WTC11 (cell line): ENCODE results near the gene HNRNPUL1. TPM values are rescaled to one million over a fixed set of nuclear protein-coding genes. Genes with fewer than 3 reads are reported as not detected.

ENCODE experiments used
- ATAC-seq: fragments of 200-7000 bp; cut with Tn5 transposase; 2 replicates; pipeline ENCODE4 v1.10.0; 2021; ENCODE audit warnings: mild to moderate bottlenecking, moderate library complexity
- CTCF ChIA-PET: fragments of 300-600 bp; sonication (Branson Sonifier 250); formaldehyde crosslinking; loops from one replicate; lab custom pipeline; 2021; ENCODE audit warnings: antibody characterized with exemption; lab: Charles Lee
- POLR2A ChIA-PET: fragments of 350-600 bp; sonication (Branson Sonifier 250); formaldehyde crosslinking; loops from one replicate; lab custom pipeline; 2021; ENCODE audit warnings: antibody characterized with exemption; lab: Charles Lee
- DNase-seq: peaks from one replicate; pipeline ENCODE4 v3.0.0; 2021; ENCODE audit warnings: low spot score
- H3K27ac Mint-ChIP-seq: 2 replicates; pipeline ENCODE4 v1.8.0; 2021; ENCODE audit warnings: mixed read lengths
- H3K27me3 Mint-ChIP-seq: 2 replicates; pipeline ENCODE4 v1.8.0; 2021; ENCODE audit warnings: low read depth, mild to moderate bottlenecking, moderate library complexity, mixed read lengths
- H3K36me3 Mint-ChIP-seq: 2 replicates; pipeline ENCODE4 v1.8.0; 2021; ENCODE audit warnings: mixed read lengths
- H3K4me1 Mint-ChIP-seq: 2 replicates; pipeline ENCODE4 v1.8.0; 2022; ENCODE audit warnings: mixed read lengths
- H3K4me3 Mint-ChIP-seq: 2 replicates; pipeline ENCODE4 v1.8.0; 2021; ENCODE audit warnings: mild to moderate bottlenecking, moderate library complexity, mixed read lengths
- H3K9me3 Mint-ChIP-seq: 2 replicates; pipeline ENCODE4 v1.8.0; 2021; ENCODE audit warnings: mixed read lengths
- ATF1 ChIP-seq: sonication (generic); formaldehyde crosslinking; IDR thresholded peaks from 2 replicates; pipeline ENCODE4 v1.8.1; 2023; ENCODE audit warnings: mild to moderate bottlenecking, moderate library complexity, missing genetic modification reagents
- CTCF ChIP-seq: fragments of 200-600 bp; IDR thresholded peaks from 2 replicates; pipeline ENCODE4 v1.8.0; 2022; ENCODE audit warnings: antibody characterized with exemption
- ETV6 ChIP-seq: sonication (generic); formaldehyde crosslinking; IDR thresholded peaks from 2 replicates; pipeline ENCODE4 v1.8.1; 2022; ENCODE audit warnings: mild to moderate bottlenecking, missing genetic modification reagents
- IRF1 ChIP-seq: sonication (generic); formaldehyde crosslinking; IDR thresholded peaks from 2 replicates; pipeline ENCODE4 v1.8.0; 2023; ENCODE audit warnings: missing genetic modification reagents
- SOX15 ChIP-seq: fragments of 250-450 bp; sonication (Bioruptor Pico); IDR thresholded peaks from 2 replicates; pipeline ENCODE4 v1.9.0; 2021; ENCODE audit warnings: mild to moderate bottlenecking
- STAT6 ChIP-seq: sonication (generic); formaldehyde crosslinking; conservative IDR thresholded peaks from 2 replicates; pipeline ENCODE4 v1.8.1; 2023; ENCODE audit warnings: mild to moderate bottlenecking, low read depth, missing genetic modification reagents, moderate library complexity
- TP53 ChIP-seq: sonication (generic); formaldehyde crosslinking; IDR thresholded peaks from 2 replicates; pipeline ENCODE4 v1.8.1; 2023; ENCODE audit warnings: mild to moderate bottlenecking, missing genetic modification reagents
- ZNF138 ChIP-seq: sonication (generic); formaldehyde crosslinking; conservative IDR thresholded peaks from 2 replicates; pipeline ENCODE4 v1.8.1; 2022; ENCODE audit warnings: mild to moderate bottlenecking, moderate library complexity, missing genetic modification reagents
- ZNF317 ChIP-seq: sonication (generic); formaldehyde crosslinking; IDR thresholded peaks from 2 replicates; pipeline ENCODE4 v1.8.1; 2023; ENCODE audit warnings: low read depth, mild to moderate bottlenecking, moderate library complexity, missing genetic modification reagents, borderline replicate concordance
- ZNF396 ChIP-seq: fragments of 250-450 bp; sonication (Bioruptor Pico); IDR thresholded peaks from 2 replicates; pipeline ENCODE4 v1.8.0; 2021; ENCODE audit warnings: mild to moderate bottlenecking, moderate library complexity, borderline replicate concordance
- ZNF532 ChIP-seq: fragments of 250-450 bp; sonication (Bioruptor Pico); IDR thresholded peaks from 2 replicates; pipeline ENCODE4 v1.9.0; 2021; ENCODE audit warnings: mild to moderate bottlenecking, borderline replicate concordance
- total RNA-seq: library from RNA; stranded (reverse); gene quantifications from 3 replicates; pipeline ENCODE4 v1.2.3, GENCODE V29; 2021

The HNRNPUL1 gene
- total RNA-seq, 1 experiment from 2014 or later = 282 TPM

- TF ChIP-seq ZNF317 = no peak
- TF ChIP-seq, all 79 proteins: peak for 0
Measured at GRCh38 chr19:41234512-41235168, 29.5 kb upstream of the HNRNPUL1 start (continued).

GRCh38 chr19:41235480-41235879, 28.7 kb upstream of the HNRNPUL1 start:
- CTCF ChIA-PET = interaction anchor here (0.7 to 1.2 kb wide), 2 partner anchors 27 to 106 kb away, joined by 3 to 5 read pairs; no protein-coding TSS in a partner anchor
- no peaks in the 10 kb centered on the region for H3K27me3 Mint-ChIP-seq

GRCh38 chr19:41238244-41238643, 25.9 kb upstream of the HNRNPUL1 start:
- DNase-seq = no peak
- Mint-ChIP-seq H3K4me3 (no peak overlapping the region), H3K9me3 (no peaks in the 10 kb centered on the region), H3K27ac (no peak overlapping the region), H3K4me1 (no peaks in the 10 kb centered on the region), H3K36me3 (no peaks in the 10 kb centered on the region), H3K27me3 (no peaks in the 10 kb centered on the region)
- no peak for ATAC-seq
- ChIA-PET POLR2A (no interaction called here), CTCF (no interaction called here)
- TF ChIP-seq STAT6 (CRISPR knock-in tag) = no peak
- no peak for TF ChIP-seq SOX15
- no peak for TF ChIP-seq ZNF138 (CRISPR knock-in tag)
- no peak for TF ChIP-seq ATF1
- no peak for TF ChIP-seq ETV6 (CRISPR knock-in tag)
- no peak for TF ChIP-seq ZNF396
- TF ChIP-seq CTCF = no peak

More at GRCh38 chr19:41235480-41235879, 28.7 kb upstream of the HNRNPUL1 start:
- DNase-seq = no peak
- ATAC-seq = no peak
- no peaks in the 10 kb centered on the region for H3K9me3 Mint-ChIP-seq
- H3K4me1 Mint-ChIP-seq = no peaks in the 10 kb centered on the region
- TF ChIP-seq STAT6 (CRISPR knock-in tag) (no peak), IRF1 (CRISPR knock-in tag) (no peak), TP53 (no peak), ZNF532 (CRISPR knock-in tag) (no peak)
- POLR2A ChIA-PET = interaction anchor here (1.1 kb wide), 1 partner anchor 9 kb away, joined by 3 read pairs; no protein-coding TSS in a partner anchor
- no peak overlapping the region for H3K27ac Mint-ChIP-seq
- H3K4me3 Mint-ChIP-seq = no peak overlapping the region
- no peaks in the 10 kb centered on the region; the same call in 1 of the 2 replicates for H3K36me3 Mint-ChIP-seq
